ENCODE measurements around the gene MTHFD1L. TPM values are rescaled to one million over a fixed set of nuclear protein-coding genes. Genes with fewer than 3 reads are reported as not detected.

MTHFD1L gene
- total and polyA plus RNA-seq, 2 of the 4 experiments (the other 2 are of a cell fraction): 43.5 to 53.2 TPM

DNA sequence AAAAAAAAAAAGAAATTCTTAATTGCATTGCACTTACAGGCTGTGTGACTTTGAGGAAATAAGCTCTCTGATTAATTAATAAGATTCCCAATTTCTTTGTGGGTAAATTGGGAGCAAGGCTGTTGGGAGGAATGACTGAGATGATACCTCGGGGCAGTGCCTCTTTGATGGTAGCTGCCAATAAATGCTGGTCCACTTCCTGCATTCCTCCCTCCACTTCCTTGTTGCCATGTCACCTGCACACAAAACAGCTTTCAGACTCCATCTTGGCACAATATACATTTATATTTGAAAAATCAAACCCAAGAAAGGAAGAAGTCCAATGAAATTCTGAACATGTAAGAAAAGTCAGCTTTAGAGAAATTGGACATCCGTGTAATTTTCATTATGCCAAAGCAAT, 45.1 kb downstream of the MTHFD1L start:
- Histone ChIP-seq H3K9me1 (ENCODE audit: insufficient read depth, low read length) (no peaks in the 10 kb centered on the region), H3K23ac (ENCODE audit: low read depth, low read length) (no peak overlapping the region), H3K4ac (ENCODE audit: low read depth, low read length) (no peak overlapping the region), H2AK5ac (ENCODE audit: low read depth, low read length) (no peak overlapping the region), H2AK9ac (replicated peaks; ENCODE audit: low read depth, low read length, poor library complexity) (no peak overlapping the region), H3K27me3 (ENCODE audit: control insufficient read depth, insufficient read depth, low read length) (no peaks in the 10 kb centered on the region), H3K9me3 (ENCODE audit: control insufficient read depth, insufficient read depth, low read length) (no peaks in the 10 kb centered on the region), H4K20me1 (ENCODE audit: insufficient read depth, low read length) (no peaks in the 10 kb centered on the region), H4K91ac (ENCODE audit: insufficient read depth, low read depth, low read length) (no peak overlapping the region), H3K14ac (replicated peaks; ENCODE audit: low read depth, low read length) (no peak overlapping the region), H3K79me1 (ENCODE audit: low read depth in 1 of 2, low read length in 2 of 2) (peaks cover 20 to 56% of the 10 kb centered on the region in 2 experiments), H3K36me3 (ENCODE audit: control insufficient read depth, insufficient read depth, low read length) (peaks cover 51% of the 10 kb centered on the region), H2BK5ac (ENCODE audit: low read depth, low read length, poor library complexity, severe bottlenecking) (no peak overlapping the region), H4K5ac (ENCODE audit: low read depth, low read length) (no peak overlapping the region), H2BK120ac (ENCODE audit: low read depth, low read length) (no peak overlapping the region), H3K4me1 (ENCODE audit: control insufficient read depth, insufficient read depth, low read length) (peaks cover 9% of the 10 kb centered on the region), H2AFZ (replicated peaks; ENCODE audit: low read length, poor library complexity) (no peak overlapping the region), H3K18ac (ENCODE audit: low read depth, low read length) (no peak overlapping the region), H3K27ac (ENCODE audit: insufficient read depth, low read length) (no peak overlapping the region), H3K9ac (ENCODE audit: low read depth, low read length) (no peak overlapping the region), H2BK20ac (ENCODE audit: low read depth, low read length) (no peak overlapping the region), H3K4me3 (ENCODE audit: insufficient read depth, low read depth, low read length) (no peak overlapping the region), H3K56ac (ENCODE audit: extremely low read depth, insufficient read depth, low read length) (no peak overlapping the region), H2BK15ac (ENCODE audit: low read depth, low read length) (no peak overlapping the region), H4K8ac (ENCODE audit: low read depth in 2 of 2, low read length in 2 of 2) (no peak overlapping the region), H3K4me2 (ENCODE audit: low read depth, low read length) (no peak overlapping the region)
- dilution Hi-C loops (cut with HindIII; ENCODE audit: low sequenced_read_pairs, unreplicated experiment) (no loop called here), intact Hi-C loops (cut with micrococcal nuclease) (no loop called here), in situ Hi-C loops (cut with MboI; ENCODE audit: low sequenced_read_pairs) (no loop called here)
- no peak for ATAC-seq (ENCODE audit: low read depth)
- no TSS peak for BruUV-seq (replicated peaks)
- POLR2A ChIA-PET (ENCODE audit: unreplicated experiment): no interaction called here
- no peak for TF ChIP-seq FOS (IDR thresholded peaks at IDR 0.05; ENCODE audit: low read depth, low read length)
- no peak for TF ChIP-seq MXI1 (IDR thresholded peaks at IDR 0.05; ENCODE audit: borderline replicate concordance, low read depth, low read length)
- TF ChIP-seq, protein P1, sequence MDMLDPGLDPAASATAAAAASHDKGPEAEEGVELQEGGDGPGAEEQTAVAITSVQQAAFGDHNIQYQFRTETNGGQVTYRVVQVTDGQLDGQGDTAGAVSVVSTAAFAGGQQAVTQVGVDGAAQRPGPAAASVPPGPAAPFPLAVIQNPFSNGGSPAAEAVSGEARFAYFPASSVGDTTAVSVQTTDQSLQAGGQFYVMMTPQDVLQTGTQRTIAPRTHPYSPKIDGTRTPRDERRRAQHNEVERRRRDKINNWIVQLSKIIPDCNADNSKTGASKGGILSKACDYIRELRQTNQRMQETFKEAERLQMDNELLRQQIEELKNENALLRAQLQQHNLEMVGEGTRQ (IDR thresholded peaks at IDR 0.05; ENCODE audit: low read depth, low read length): no peak
- no peak for TF ChIP-seq RFX5 (IDR thresholded peaks at IDR 0.05; ENCODE audit: low read depth, low read length)
- no peak for TF ChIP-seq MAFK (IDR thresholded peaks at IDR 0.05; ENCODE audit: low read depth, low read length)
- no CpG with 5 or more reads among the region's 2 CpGs for whole genome bisulfite sequencing, 2 experiments (ENCODE audit: extremely low coverage in 2 of 2, insufficient read length in 1 of 2)
- DNase-seq: no peak
- CTCF ChIA-PET: interaction anchor here (0.6 to 0.9 kb wide), 4 partner anchors 36 to 413 kb away, joined by 3 to 6 read pairs (median 3); no protein-coding TSS in a partner anchor
